22Rv1 (cell line): Measurements from ENCODE around the gene TMEM174.

Source experiments
- H3K27ac ChIP-seq: fragments of 450-650 bp; 2 replicates; pipeline ENCODE4 v1.5.1; 2017
- ZFX ChIP-seq: fragments of 450-650 bp; IDR thresholded peaks from 2 replicates; pipeline ENCODE4 v1.6.1; 2017; ENCODE audit warnings: antibody characterized with exemption, borderline replicate concordance
- TF ChIP-seq, protein P1 (sequence below): fragments of 450-650 bp; IDR thresholded peaks from 2 replicates; pipeline ENCODE4 v1.5.1; 2017; ENCODE audit warnings: mild to moderate bottlenecking

TMEM174 gene

DNA sequence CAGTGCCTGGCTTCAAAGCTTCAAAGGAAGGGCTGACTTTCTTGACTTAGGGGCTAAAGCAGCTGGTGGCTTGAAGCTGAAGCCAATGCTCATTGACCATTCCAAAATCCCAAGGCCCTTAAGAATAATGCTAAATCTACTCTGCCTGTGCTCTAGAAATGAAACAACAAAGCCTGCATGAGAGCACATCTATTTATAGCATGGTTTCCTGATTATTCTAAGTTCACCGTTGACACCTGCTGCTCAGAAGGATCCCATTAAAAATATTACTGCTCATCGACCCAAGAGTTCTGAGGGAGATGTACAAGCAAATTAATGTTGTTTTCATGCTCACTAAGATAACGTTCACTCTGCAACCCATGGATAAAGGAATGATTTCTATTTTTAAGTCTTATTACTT lies 6.7 kb downstream of the TMEM174 start:
- no peak overlapping the region for H3K27ac ChIP-seq
- TF ChIP-seq, protein P1, sequence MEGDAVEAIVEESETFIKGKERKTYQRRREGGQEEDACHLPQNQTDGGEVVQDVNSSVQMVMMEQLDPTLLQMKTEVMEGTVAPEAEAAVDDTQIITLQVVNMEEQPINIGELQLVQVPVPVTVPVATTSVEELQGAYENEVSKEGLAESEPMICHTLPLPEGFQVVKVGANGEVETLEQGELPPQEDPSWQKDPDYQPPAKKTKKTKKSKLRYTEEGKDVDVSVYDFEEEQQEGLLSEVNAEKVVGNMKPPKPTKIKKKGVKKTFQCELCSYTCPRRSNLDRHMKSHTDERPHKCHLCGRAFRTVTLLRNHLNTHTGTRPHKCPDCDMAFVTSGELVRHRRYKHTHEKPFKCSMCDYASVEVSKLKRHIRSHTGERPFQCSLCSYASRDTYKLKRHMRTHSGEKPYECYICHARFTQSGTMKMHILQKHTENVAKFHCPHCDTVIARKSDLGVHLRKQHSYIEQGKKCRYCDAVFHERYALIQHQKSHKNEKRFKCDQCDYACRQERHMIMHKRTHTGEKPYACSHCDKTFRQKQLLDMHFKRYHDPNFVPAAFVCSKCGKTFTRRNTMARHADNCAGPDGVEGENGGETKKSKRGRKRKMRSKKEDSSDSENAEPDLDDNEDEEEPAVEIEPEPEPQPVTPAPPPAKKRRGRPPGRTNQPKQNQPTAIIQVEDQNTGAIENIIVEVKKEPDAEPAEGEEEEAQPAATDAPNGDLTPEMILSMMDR = no peak
- no peak for TF ChIP-seq ZFX

DNA sequence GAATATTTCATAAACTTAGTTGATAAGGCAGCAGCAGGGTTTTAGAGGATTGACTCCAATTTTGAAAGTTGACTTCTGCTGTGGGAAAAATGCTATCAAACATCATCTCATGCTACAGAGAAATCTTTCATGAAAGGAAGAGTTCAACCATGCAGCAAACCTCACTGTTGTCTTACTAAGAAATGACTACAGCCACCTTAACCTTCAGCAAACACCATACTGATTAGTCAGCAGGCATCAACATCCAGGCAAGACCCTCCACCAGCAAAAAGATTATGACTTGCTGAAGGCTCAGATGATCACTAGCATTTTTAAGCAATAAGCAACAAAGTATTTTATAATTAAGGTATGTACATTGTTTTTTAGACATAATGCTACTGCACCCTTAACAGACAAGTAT lies 7.6 kb downstream of the TMEM174 start:
- H3K27ac ChIP-seq = no peak overlapping the region
- TF ChIP-seq, protein P1 = no peak
- no peak for TF ChIP-seq ZFX

- no peak for TF ChIP-seq ZFX
- TF ChIP-seq, protein P1 = no peak
- no peak overlapping the region for H3K27ac ChIP-seq
Measured at GRCh38 chr5:73182307-73182706, 9.3 kb downstream of the TMEM174 start.

DNA sequence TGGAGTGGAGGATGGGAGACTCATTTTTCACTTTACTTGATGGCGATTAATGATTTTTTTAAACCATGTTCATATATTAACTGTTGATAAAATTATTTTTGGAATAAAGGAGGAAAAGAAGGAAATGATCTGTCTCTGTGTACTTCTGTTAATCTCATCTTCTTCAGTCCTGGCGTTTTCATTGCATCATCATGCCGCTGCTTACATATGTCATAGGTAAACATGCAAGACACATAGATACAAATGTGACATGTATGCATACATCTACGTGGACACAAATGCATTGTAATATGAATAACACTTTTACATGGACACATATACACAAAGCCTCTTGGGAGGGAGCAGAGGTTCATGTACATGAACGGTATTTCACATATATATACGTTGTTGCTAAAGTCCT lies 10.0 kb downstream of the TMEM174 start:
- TF ChIP-seq ZFX = no peak
- TF ChIP-seq, protein P1 = no peak
- H3K27ac ChIP-seq = no peak overlapping the region

DNA sequence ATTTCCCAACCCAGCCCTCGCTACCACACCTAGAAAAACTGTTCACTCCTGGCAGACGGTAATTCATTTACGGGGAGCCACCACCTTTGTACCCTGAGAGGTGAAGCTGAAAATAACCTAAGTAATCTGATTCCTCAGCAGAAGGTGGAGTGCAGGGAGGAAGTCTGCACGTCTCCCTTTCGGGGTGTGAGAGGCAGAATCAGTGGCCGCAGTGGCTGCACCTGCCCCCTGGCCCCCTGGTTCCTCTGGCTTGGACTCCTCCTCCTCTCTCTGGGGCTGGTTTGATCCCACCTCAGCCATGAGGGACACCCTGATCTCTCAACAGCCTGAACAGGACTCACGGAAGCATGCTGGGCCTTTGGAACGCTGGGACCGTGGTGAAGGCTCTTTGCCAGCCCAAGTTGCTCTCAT lies 10.5 kb downstream of the TMEM174 start:
- no peak overlapping the region for H3K27ac ChIP-seq
- no peak for TF ChIP-seq ZFX
- TF ChIP-seq, protein P1 = no peak

GRCh38 chr5:73186976-73187375 lies 14.0 kb downstream of the TMEM174 start:
- no peak overlapping the region for H3K27ac ChIP-seq
- TF ChIP-seq, protein P1 = no peak
- no peak for TF ChIP-seq ZFX

DNA sequence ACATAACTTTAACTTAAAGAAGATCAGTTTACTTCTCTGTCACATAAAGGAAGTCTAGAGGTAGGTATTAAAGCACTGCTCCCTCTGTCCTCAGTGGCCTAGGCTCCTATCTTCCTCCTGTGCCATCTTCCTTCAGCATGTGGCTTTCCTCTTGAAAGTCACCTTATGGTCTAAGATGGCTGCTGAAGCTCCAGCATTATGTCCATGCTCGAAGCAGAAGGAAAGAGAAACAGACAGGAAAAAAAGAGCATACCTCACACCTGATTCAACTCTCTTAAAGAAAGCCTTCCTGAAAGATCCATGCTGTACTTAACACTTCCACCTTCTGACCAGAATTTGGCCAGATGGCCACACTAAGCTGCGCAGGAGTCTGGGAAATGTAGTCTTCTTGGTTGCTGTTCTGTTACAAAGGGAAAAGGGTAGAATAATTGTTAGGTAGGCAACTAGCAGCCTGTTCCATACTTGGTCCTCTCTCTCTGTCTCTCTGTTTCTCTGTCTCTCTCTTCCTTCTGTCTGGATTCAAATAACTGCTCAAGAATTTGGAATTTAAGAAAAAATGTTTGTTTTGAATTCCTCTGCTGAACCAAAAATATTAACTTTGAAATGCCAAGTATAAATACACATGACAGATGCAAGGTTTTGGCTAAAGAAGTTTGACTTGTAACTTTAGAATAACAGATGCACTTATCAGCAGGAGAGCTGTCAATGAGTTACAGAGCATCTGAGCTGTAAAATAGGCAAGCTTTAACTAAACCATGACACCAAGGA lies 16.0 kb downstream of the TMEM174 start:
- no peak overlapping the region for H3K27ac ChIP-seq

More for the DNA sequence above, 16.0 kb downstream of the TMEM174 start:
- TF ChIP-seq, protein P1 = no peak
- no peak for TF ChIP-seq ZFX
